ENCODE measurements around the gene FITM1.

DNA sequence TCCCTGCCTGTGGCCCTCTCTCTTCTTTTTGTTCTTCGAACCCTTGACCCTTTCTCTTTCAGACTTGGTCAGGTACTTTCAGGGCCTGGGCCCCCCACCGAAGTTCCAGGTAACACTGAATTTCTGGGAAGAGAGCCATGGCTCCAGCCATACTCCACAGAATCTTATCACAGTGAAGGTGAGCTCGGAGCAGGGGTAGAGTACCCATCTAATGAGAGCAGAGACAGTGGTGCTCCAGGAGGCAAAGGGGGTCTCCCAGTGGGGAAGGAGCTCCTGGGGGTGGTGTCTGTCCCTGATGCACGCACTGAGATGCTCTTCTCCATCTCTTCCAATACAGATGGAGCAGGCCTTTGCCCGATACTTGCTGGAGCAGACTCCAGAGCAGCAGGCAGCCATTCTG, 35.3 kb downstream of the FITM1 start:
- no peak for TF ChIP-seq CTCF (conservative IDR thresholded peaks at IDR 0.05 in 1 of 2, IDR thresholded peaks at IDR 0.05 in 1 of 2; ENCODE audit: low read depth in 1 of 2, low read length in 2 of 2)
- TF ChIP-seq EZH2 (IDR thresholded peaks at IDR 0.05; ENCODE audit: low read length, missing control alignments): no peak

All from fibroblast of lung (primary cell).